IMR-90 (cell line): ENCODE data around the gene SLC16A1. TPM values are rescaled to one million over a fixed set of nuclear protein-coding genes. Genes with fewer than 3 reads are reported as not detected.

Experiments used
- ATAC-seq: fragments of 200-7000 bp; cut with Tn5 transposase; 2 replicates; pipeline ENCODE4 v1.9.1; 2020; ENCODE audit warnings: low read depth, mild to moderate bottlenecking, moderate library complexity
- BruUV-seq: library from RNA; stranded (reverse); fragments of 400-500 nt; replicated peaks from 2 replicates; lab custom pipeline; 2021; lab: Mats Ljungman, UMichigan
- CTCF ChIA-PET: fragments of 300-600 bp; formaldehyde crosslinking; extraction: SDS; loops from one replicate; lab custom pipeline; 2021; ENCODE audit warnings: antibody characterized with exemption; lab: Yijun Ruan, JAX
- POLR2A ChIA-PET: fragments of 300-600 bp; sonication (Branson Sonifier 250); formaldehyde crosslinking; loops from one replicate; lab custom pipeline; 2022; ENCODE audit warnings: antibody characterized with exemption; ENCODE audit not compliant: unreplicated experiment; lab: Charles Lee
- DNase-seq: peaks from one replicate; pipeline ENCODE4 v3.0.0; 2013
- H2AFZ ChIP-seq: replicated peaks from 2 replicates; pipeline ENCODE3; 2013; ENCODE audit warnings: low read length, mild to moderate bottlenecking; ENCODE audit not compliant: poor library complexity
- H2AK5ac ChIP-seq: 2 replicates; pipeline ENCODE4 v1.6.1; 2013; ENCODE audit warnings: low read depth, low read length, inconsistent platforms
- H2AK9ac ChIP-seq: replicated peaks from 2 replicates; pipeline ENCODE3; 2013; ENCODE audit warnings: mild to moderate bottlenecking, low read depth, low read length, moderate library complexity; ENCODE audit not compliant: poor library complexity
- H2BK120ac ChIP-seq: 2 replicates; pipeline ENCODE4 v1.6.1; 2013; ENCODE audit warnings: low read depth, low read length, inconsistent platforms
- H2BK15ac ChIP-seq: 3 replicates; pipeline ENCODE4 v1.6.1; 2013; ENCODE audit warnings: low read depth, low read length, inconsistent platforms
- H2BK20ac ChIP-seq: 2 replicates; pipeline ENCODE4 v1.6.1; 2013; ENCODE audit warnings: low read depth, mild to moderate bottlenecking, inconsistent platforms, low read length, moderate library complexity
- H2BK5ac ChIP-seq: 2 replicates; pipeline ENCODE4 v1.6.1; 2013; ENCODE audit warnings: mild to moderate bottlenecking, low read depth, low read length, inconsistent platforms; ENCODE audit not compliant: poor library complexity, severe bottlenecking
- H3K14ac ChIP-seq: replicated peaks from 2 replicates; pipeline ENCODE4 v1.6.1; 2013; ENCODE audit warnings: low read depth, low read length, inconsistent platforms
- H3K18ac ChIP-seq: 2 replicates; pipeline ENCODE4 v1.6.1; 2013; ENCODE audit warnings: low read depth, low read length, control low read depth
- H3K23ac ChIP-seq: 2 replicates; pipeline ENCODE4 v1.6.1; 2013; ENCODE audit warnings: low read depth, low read length, inconsistent platforms
- H3K27ac ChIP-seq: 2 replicates; pipeline ENCODE4 v1.5.1; 2013; ENCODE audit warnings: mild to moderate bottlenecking, control low read depth, low read length; ENCODE audit not compliant: insufficient read depth
- H3K27me3 ChIP-seq: 2 replicates; pipeline ENCODE4 v1.6.1; 2013; ENCODE audit warnings: low read length; ENCODE audit not compliant: control insufficient read depth, insufficient read depth
- H3K36me3 ChIP-seq: 2 replicates; pipeline ENCODE4 v1.6.1; 2013; ENCODE audit warnings: low read length, mixed read lengths; ENCODE audit not compliant: control insufficient read depth, insufficient read depth
- H3K4ac ChIP-seq: 2 replicates; pipeline ENCODE4 v1.6.1; 2013; ENCODE audit warnings: low read depth, low read length, inconsistent platforms
- H3K4me1 ChIP-seq: 2 replicates; pipeline ENCODE4 v1.6.1; 2013; ENCODE audit warnings: low read length, mixed read lengths; ENCODE audit not compliant: control insufficient read depth, insufficient read depth
- H3K4me2 ChIP-seq: 2 replicates; pipeline ENCODE4 v1.6.1; 2013; ENCODE audit warnings: low read depth, mild to moderate bottlenecking, control low read depth, low read length, moderate library complexity
- H3K4me3 ChIP-seq: 2 replicates; pipeline ENCODE4 v1.5.1; 2013; ENCODE audit warnings: low read depth, mild to moderate bottlenecking, control low read depth, low read length, moderate library complexity; ENCODE audit not compliant: insufficient read depth
- H3K56ac ChIP-seq: 2 replicates; pipeline ENCODE4 v1.6.1; 2013; ENCODE audit warnings: low read length, inconsistent platforms; ENCODE audit not compliant: insufficient read depth; ENCODE audit errors: extremely low read depth
- H3K79me1 ChIP-seq, 2 experiments: 2 replicates each; pipeline ENCODE4 v1.6.1; 2013; ENCODE audit warnings: low read length in 2 of 2, inconsistent platforms in 1 of 2, low read depth in 1 of 2
- H3K9ac ChIP-seq: 2 replicates; pipeline ENCODE4 v1.6.1; 2013; ENCODE audit warnings: low read depth, low read length, control low read depth
- H3K9me1 ChIP-seq: 2 replicates; pipeline ENCODE4 v1.6.1; 2013; ENCODE audit warnings: low read length, inconsistent platforms; ENCODE audit not compliant: insufficient read depth
- H3K9me3 ChIP-seq: 2 replicates; pipeline ENCODE4 v1.6.1; 2013; ENCODE audit warnings: low read length; ENCODE audit not compliant: control insufficient read depth, insufficient read depth
- H4K20me1 ChIP-seq: 2 replicates; pipeline ENCODE4 v1.6.1; 2013; ENCODE audit warnings: low read length, inconsistent platforms; ENCODE audit not compliant: insufficient read depth
- H4K5ac ChIP-seq: 2 replicates; pipeline ENCODE4 v1.6.1; 2013; ENCODE audit warnings: mild to moderate bottlenecking, low read depth, low read length, control low read depth
- H4K8ac ChIP-seq, 2 experiments: 2 replicates each; pipeline ENCODE4 v1.6.1; 2013; ENCODE audit warnings: low read depth in 2 of 2, low read length in 2 of 2, control low read depth in 1 of 2, inconsistent platforms in 1 of 2
- H4K91ac ChIP-seq: 2 replicates; pipeline ENCODE4 v1.6.1; 2013; ENCODE audit warnings: low read depth, low read length, inconsistent platforms; ENCODE audit not compliant: insufficient read depth
- MXI1 ChIP-seq: IDR thresholded peaks from 2 replicates; pipeline ENCODE4 v1.6.1; 2012; ENCODE audit warnings: low read depth, mild to moderate bottlenecking, low read length, moderate library complexity, borderline replicate concordance
- NFE2L2 ChIP-seq: fragments of 150-350 bp; IDR thresholded peaks from 2 replicates; pipeline ENCODE4 v1.6.1; 2016; ENCODE audit warnings: low read depth, mild to moderate bottlenecking, low read length
- RAD21 ChIP-seq: IDR thresholded peaks from 2 replicates; pipeline ENCODE4 v1.6.1; 2012; ENCODE audit warnings: low read length, improper control_type of control experiment
- WGBS, 2 experiments: methylation state at CpG; one replicate each; pipeline versions ENCODE4 v1.1.5 to v1.1.7; 2013; ENCODE audit warnings: missing lambda C conversion rate in 2 of 2; ENCODE audit not compliant: insufficient read length in 1 of 2; ENCODE audit errors: extremely low coverage in 2 of 2; 5-methylcytosine and 5-hydroxymethylcytosine counted together
- dilution Hi-C: fragments of 300-500 bp; cut with HindIII; formaldehyde crosslinking; loops from one replicate; pipeline ENCODE4 v1.14.3; 2018; ENCODE audit warnings: low sequenced_read_pairs; ENCODE audit not compliant: unreplicated experiment
- in situ Hi-C: fragments of 300-500 bp; cut with MboI; formaldehyde crosslinking; loops from 3 replicates; pipeline ENCODE4 v1.14.3; 2019; ENCODE audit warnings: low sequenced_read_pairs, inconsistent platforms, mixed read lengths
- intact Hi-C: fragments of 100-400 bp; cut with micrococcal nuclease; formaldehyde crosslinking; loops from 2 replicates; pipeline ENCODE4 v1.10.0; 2022
- polyA plus RNA-seq, 3 experiments: library from polyadenylated mRNA; depleted of rRNA; stranded (reverse); fragments of >200 nt; gene quantifications; 2 replicates each; pipeline ENCODE4 v1.2.3, GENCODE V29; 2012; ENCODE audit warnings: low replicate concordance in 1 of 3
- total RNA-seq: library from RNA; depleted of rRNA; stranded (reverse); fragments of >200 nt; gene quantifications from 2 replicates; pipeline ENCODE4 v1.2.3, GENCODE V29; 2012

SLC16A1 gene
- total and polyA plus RNA-seq, 2 of the 4 experiments (the other 2 are of a cell fraction) = 32.9 to 156 TPM

- in situ Hi-C loops = no loop called here
- H3K4me1 ChIP-seq = peaks cover 6% of the 10 kb centered on the region; the same call in 1 of the 2 replicates
- no peaks in the 10 kb centered on the region for H3K27me3 ChIP-seq
- H2BK20ac ChIP-seq = no peak overlapping the region
- no peaks in the 10 kb centered on the region for H4K20me1 ChIP-seq
- H3K18ac ChIP-seq = no peak overlapping the region
- no peak overlapping the region for H2AK9ac ChIP-seq
- H2AK5ac ChIP-seq = no peak overlapping the region
- H3K56ac ChIP-seq = no peak overlapping the region
- H4K91ac ChIP-seq = no peak overlapping the region
- no peak overlapping the region for H2BK15ac ChIP-seq
- H2AFZ ChIP-seq = no peak overlapping the region
- H3K9me1 ChIP-seq = no peaks in the 10 kb centered on the region
- no TSS peak for BruUV-seq
- ChIA-PET POLR2A (no interaction called here), CTCF (no interaction called here)
- ATAC-seq (no peak), DNase-seq (no peak)
- H3K4me3 ChIP-seq = no peak overlapping the region
- H3K23ac ChIP-seq = no peak overlapping the region
- H3K4ac ChIP-seq = no peak overlapping the region
- H2BK5ac ChIP-seq = no peak overlapping the region
- no peak overlapping the region for H3K9ac ChIP-seq
- no CpG with 5 or more reads among the region's 2 CpGs for WGBS, 2 experiments
- no peak overlapping the region for H4K8ac ChIP-seq
- H4K5ac ChIP-seq = no peak overlapping the region
- TF ChIP-seq NFE2L2 (peak; percentile 11; the same call in 1 of the 2 replicates), RAD21 (no peak), MXI1 (no peak)
- H3K4me2 ChIP-seq = no peak overlapping the region
- dilution Hi-C loops = no loop called here
- no peak overlapping the region for H3K14ac ChIP-seq
- H3K27ac ChIP-seq = no peak overlapping the region
- no peak overlapping the region for H2BK120ac ChIP-seq
- H3K79me1 ChIP-seq = no peaks in the 10 kb centered on the region
- H3K36me3 ChIP-seq = no peaks in the 10 kb centered on the region
- no peaks in the 10 kb centered on the region for H3K9me3 ChIP-seq
- intact Hi-C loops = no loop called here
Measured at GRCh38 chr1:112906150-112906698, 49.8 kb downstream of the SLC16A1 start.
